Measurements from ENCODE around the gene LITAFD. TPM values are rescaled to one million over a fixed set of nuclear protein-coding genes. Genes with fewer than 3 reads are reported as not detected.

The LITAFD gene
- total RNA-seq, 1 experiment from 2014 or later = not detected

- Histone ChIP-seq H3K4me2 (ENCODE audit: low read length) (no peak overlapping the region), H3K4me1 (ENCODE audit: control insufficient read depth in 1 of 2, insufficient read depth in 2 of 2, low read length in 2 of 2) (no peaks in the 10 kb centered on the region), H3K36me3 (ENCODE audit: control insufficient read depth in 1 of 2, insufficient read depth in 2 of 2, low read length in 2 of 2) (peaks cover 45 to 49% of the 10 kb centered on the region in 2 experiments), H2AFZ (ENCODE audit: low read depth, low read length, poor library complexity, severe bottlenecking) (no peak overlapping the region), H3K27me3 (ENCODE audit: insufficient read depth, low read length) (no peaks in the 10 kb centered on the region), H3K4me3 (replicated peaks in 1 of 2; ENCODE audit: low read depth in 1 of 2, low read length in 2 of 2) (no peak overlapping the region), H3K27ac (ENCODE audit: low read depth, low read length) (no peak overlapping the region), H3K9ac (ENCODE audit: low read length) (no peak overlapping the region), H3K79me2 (ENCODE audit: insufficient read depth, low read length) (peaks cover 34% of the 10 kb centered on the region), H3K9me2 (ENCODE audit: insufficient read depth) (no peaks in the 10 kb centered on the region), H4K20me1 (ENCODE audit: insufficient read depth) (peaks cover 3% of the 10 kb centered on the region; the same call in 1 of the 2 replicates), H3K9me3 (ENCODE audit: control insufficient read depth in 1 of 2, insufficient read depth in 1 of 2, low read depth in 1 of 2, low read length in 2 of 2) (no peaks in the 10 kb centered on the region)
- peak; percentile 64 for ATAC-seq
- ChIA-PET RAD21 (ENCODE audit: low non-redundant PET in 1 of 2, low total read pairs in 2 of 2, uncharacterized antibody in 2 of 2, unreplicated experiment in 2 of 2) (interaction anchor here in 1 of 2 experiments (0.7 kb wide), 1 partner anchor 103 kb away, joined by 3 read pairs; no protein-coding TSS in a partner anchor), POLR2A (no interaction called here), CTCF (interaction anchor here (1.2 kb wide), 2 partner anchors 102 to 229 kb away, joined by 3 to 4 read pairs; no protein-coding TSS in a partner anchor)
- no TSS peak for BruUV-seq (replicated peaks)
- intact Hi-C loops (cut with micrococcal nuclease) = loop anchor here (1.0 to 10.0 kb wide), 3 partner anchors 103 to 228 kb away; no protein-coding TSS in a partner anchor
- TF ChIP-seq CTCF (IDR thresholded peaks at IDR 0.05 in 2 of 3, conservative IDR thresholded peaks at IDR 0.05 in 1 of 3; ENCODE audit: borderline replicate concordance in 1 of 3, insufficient read depth in 1 of 3, low read depth in 2 of 3, low read length in 2 of 3) (peak in 2 of 3 experiments; percentile 45 to 55; a peak in 4 of 6 replicates), JUND (IDR thresholded peaks at IDR 0.05) (no peak), TCF7L2 (IDR thresholded peaks at IDR 0.05; ENCODE audit: borderline replicate concordance, extremely low read depth, insufficient read depth, insufficient read length) (no peak), YY1 (IDR thresholded peaks at IDR 0.05; ENCODE audit: extremely low read depth, insufficient replicate concordance, low read depth, low read length) (no peak), FOSL1 (IDR thresholded peaks at IDR 0.05; ENCODE audit: low read depth) (no peak)
- DNase-seq (ENCODE audit: low read depth, low spot score) = no peak
These were observed 23.8 kb downstream of the LITAFD start for GRCh38 chr16:8905795-8906591.
